NB4 (cell line): ENCODE results near the gene EAPP.
"Not testable (repeated sequence)": the region's sequence is repeated elsewhere in the genome, so short reads cannot be mapped to it uniquely, and the experiment has no call there.

Experiments used
- MAX ChIP-seq: IDR thresholded peaks from 2 replicates; pipeline ENCODE4 v1.6.1; 2011; ENCODE audit warnings: low read depth, low read length
- POLR2A ChIP-seq: IDR thresholded peaks from 2 replicates; pipeline ENCODE4 v1.6.1; 2011; ENCODE audit warnings: mild to moderate bottlenecking; ENCODE audit not compliant: insufficient read length; ENCODE audit errors: extremely low read depth
- TF ChIP-seq, protein P1 (sequence below): IDR thresholded peaks from one replicate; pipeline ENCODE4 v1.5.1; 2012; ENCODE audit warnings: low read depth, low read length

DNA sequence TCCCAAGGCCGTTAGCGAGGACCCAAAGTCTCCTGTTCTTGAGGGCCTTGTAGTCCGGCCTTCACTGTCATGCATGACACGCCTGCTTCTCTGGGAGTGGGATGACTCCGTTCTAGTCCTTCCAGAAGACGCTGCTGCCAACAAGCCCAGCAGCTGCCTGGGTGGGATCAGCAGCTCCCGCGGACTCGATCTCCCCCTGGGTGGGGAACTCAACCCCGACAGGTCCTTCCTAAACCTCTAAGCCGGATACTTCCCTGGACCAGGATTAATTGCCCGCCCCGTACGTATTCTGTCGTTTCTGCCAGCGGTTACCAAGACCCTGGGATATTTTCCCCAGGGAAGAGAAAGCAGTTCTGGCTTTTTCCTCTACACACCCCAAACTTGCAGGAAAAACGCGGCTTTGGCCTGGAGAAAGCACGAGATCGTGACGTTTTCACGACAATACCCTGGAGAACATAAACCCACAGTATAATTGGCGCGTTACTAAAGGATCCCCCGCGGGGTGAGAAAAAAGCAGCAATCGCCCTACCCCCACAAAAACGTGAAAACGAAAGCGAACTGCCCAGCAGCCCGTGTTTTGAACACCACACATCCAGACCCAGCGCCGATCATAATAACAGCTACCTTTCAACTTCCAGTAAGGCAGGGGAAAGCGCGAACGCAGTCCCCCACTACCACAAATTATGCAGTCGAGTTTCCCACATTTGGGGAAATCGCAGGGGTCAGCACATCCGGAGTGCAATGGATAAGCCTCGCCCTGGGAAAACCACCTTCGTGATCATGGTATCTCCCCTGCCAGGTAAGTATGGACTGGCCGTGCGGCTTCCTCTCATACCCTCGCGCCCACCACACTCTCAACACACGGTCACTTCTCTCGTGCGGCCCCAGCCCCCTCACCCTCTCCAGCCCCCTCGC lies 16.3 kb upstream of the EAPP start:
- TF ChIP-seq, protein P1, sequence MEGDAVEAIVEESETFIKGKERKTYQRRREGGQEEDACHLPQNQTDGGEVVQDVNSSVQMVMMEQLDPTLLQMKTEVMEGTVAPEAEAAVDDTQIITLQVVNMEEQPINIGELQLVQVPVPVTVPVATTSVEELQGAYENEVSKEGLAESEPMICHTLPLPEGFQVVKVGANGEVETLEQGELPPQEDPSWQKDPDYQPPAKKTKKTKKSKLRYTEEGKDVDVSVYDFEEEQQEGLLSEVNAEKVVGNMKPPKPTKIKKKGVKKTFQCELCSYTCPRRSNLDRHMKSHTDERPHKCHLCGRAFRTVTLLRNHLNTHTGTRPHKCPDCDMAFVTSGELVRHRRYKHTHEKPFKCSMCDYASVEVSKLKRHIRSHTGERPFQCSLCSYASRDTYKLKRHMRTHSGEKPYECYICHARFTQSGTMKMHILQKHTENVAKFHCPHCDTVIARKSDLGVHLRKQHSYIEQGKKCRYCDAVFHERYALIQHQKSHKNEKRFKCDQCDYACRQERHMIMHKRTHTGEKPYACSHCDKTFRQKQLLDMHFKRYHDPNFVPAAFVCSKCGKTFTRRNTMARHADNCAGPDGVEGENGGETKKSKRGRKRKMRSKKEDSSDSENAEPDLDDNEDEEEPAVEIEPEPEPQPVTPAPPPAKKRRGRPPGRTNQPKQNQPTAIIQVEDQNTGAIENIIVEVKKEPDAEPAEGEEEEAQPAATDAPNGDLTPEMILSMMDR: not testable (repeated sequence)
- TF ChIP-seq MAX, POLR2A: not testable (repeated sequence)
